GM18502 (cell line): ENCODE data around the gene RAB36.

ENCODE experiments used
- ATAC-seq: cut with Tn5 transposase; IDR thresholded peaks from one replicate; pipeline ENCODE4 v1.9.1; 2021; ENCODE audit warnings: mild to moderate bottlenecking; ENCODE audit not compliant: unreplicated experiment, poor library complexity

Gene RAB36

DNA sequence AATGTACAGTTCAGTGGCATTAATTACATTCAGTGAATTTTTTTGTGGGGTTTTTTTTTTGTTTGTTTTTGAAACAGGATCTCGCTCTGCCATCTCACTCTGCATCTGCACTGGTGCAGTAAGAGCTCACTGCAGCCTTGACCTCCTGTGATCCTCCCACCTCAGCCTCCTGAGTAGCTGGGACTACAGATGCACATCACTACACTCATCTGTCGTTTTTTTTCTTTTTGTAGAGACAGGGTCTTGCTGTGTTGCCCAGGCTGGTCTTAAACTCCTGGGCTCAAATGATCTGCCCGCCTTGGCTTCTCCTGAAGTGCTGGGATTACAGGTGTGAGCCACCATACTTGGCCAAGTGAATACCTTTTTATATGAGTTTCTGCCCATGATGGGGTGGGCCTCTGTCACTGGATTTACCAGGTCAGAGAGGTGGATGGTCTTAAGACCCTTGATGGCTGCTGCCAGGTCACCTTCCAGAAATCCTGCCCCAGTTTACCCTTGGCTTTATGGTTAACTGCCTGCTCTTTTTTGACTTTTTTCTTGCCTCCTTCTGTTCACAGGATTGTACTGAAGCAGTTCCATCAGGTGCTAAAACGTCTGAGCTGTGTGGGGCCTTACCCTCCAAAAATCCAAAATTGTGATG is 57.7 kb downstream of the RAB36 start:
- ATAC-seq = no peak

DNA sequence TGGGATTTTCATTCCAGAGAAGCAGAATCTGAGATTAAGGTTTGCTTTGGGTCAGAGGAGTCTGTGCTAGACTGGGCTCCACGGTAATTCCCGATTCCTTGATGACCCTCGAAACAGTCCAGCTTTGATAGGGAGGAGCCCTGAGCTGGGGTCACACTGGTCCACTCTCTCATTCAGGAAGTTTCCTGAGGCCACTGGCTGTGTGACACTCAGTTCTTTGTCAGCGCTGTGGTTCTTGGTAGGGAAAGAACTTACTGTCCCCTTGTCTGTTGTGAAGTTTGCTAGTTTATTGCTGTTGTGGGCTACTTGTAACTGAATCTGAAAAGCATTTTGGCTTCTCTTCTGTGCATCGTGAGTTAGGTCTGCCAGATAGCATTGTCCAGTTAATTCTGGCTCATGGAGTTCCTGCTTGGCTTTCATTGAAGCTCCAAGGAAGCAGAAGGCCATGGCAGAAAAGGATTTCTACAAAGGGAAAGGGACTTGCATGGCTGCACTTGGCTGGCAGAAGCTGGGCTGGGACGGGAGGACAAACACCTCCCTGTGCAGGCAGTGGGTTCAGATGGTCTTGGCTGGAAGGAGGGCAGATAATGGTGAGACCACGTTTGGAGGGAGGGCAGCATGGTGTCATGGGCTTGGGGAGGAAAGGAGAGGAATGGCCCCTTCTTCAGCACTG is 58.3 kb downstream of the RAB36 start:
- no peak for ATAC-seq

DNA sequence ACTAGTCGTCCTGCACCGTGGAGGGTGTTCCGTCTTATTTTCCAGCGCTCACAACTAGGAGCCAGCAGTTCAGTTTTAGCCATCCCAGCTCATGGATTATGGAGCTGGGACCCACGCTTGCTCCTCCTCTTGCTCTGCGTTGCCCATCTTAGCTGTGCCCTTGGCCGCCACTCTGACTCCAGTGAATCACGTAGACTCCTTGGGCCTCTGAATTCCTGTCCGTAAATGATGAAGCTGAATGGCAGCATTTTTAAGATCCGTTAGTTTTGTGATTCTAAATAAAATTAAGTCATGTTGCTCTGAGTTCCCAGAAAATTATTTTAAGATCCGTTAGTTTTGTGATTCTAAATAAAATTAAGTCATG is 58.8 kb downstream of the RAB36 start:
- no peak for ATAC-seq

DNA sequence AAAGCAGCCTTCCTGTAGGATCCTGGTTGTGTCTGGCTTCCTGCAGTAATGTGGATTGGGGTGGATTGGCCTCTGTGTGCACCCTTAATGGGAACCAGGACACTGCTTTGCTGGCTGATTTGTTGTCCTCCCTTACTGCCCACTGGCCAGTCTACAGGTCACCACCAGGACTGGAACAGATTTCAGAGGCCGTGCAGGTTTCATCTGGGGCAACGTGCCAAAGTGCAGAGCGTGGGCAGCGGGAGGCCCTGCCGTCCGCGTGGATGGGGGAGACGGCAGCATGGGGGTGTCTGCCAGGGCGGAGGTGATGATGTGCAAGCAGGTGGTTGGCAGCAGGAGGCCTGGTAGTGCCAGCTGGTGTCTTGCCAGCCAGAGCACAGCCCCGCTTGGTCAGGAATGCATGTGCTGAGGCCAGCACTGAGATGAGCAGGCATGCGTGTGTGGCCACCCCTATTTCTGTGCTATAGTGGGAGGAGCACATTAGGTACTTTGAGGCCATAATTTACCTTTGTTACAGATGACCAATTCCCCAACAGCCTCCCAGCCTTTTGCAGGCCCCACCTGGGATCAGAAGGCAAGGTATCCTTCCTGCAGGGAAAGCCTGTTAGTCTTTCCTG is 59.4 kb downstream of the RAB36 start:
- ATAC-seq = no peak

DNA sequence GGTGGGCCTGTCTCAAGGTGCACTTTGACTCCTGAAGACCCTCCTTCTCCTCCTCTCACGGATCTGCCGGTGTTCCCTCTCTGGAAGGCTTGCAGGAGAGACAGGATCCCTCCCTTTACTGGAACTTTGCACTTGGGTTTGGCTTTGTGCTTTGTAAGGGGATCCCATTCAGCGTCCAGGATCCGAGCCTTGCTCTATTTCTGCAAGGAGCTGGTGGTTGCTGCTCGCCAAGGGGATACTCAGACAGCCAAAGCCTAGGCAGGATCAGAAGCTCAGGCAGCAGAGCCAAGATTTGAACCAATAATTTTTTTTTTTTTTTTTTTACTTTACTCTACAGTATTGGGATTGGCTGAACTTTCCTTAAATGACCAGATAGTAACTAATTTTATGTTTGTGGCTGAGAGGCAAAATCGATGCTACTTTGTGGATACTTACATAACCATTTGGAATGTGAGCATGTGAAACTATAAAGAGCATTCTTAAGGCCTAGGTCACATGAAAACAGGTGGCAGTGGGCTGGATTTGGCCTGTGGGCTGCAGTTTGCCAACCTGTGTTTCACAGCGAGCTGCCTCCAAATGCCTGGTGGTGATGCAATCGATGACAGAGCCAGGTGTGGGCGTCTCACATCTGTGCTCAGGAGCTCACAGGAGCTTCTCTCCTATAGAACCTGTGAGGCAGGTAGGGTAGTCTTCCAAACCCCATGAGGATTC is 60.2 kb downstream of the RAB36 start:
- no peak for ATAC-seq

DNA sequence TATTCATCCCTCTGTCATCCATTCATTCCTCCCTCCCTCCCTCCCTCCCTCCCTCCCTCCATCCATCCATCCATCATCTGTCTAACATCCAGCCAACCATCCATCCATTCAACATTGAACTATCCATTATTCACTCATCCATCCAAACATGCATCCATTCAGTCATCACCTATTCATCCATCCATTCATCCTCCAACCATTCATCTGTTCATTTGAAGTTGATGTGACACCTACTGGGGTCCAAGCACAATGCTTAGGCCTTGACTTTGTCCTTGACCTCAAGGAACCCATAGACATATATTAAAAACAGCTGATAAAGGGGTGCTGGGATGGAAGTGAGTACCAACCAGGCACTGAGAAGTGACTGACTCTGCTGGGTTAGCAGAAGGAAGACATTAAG is 61.6 kb downstream of the RAB36 start:
- ATAC-seq = no peak

DNA sequence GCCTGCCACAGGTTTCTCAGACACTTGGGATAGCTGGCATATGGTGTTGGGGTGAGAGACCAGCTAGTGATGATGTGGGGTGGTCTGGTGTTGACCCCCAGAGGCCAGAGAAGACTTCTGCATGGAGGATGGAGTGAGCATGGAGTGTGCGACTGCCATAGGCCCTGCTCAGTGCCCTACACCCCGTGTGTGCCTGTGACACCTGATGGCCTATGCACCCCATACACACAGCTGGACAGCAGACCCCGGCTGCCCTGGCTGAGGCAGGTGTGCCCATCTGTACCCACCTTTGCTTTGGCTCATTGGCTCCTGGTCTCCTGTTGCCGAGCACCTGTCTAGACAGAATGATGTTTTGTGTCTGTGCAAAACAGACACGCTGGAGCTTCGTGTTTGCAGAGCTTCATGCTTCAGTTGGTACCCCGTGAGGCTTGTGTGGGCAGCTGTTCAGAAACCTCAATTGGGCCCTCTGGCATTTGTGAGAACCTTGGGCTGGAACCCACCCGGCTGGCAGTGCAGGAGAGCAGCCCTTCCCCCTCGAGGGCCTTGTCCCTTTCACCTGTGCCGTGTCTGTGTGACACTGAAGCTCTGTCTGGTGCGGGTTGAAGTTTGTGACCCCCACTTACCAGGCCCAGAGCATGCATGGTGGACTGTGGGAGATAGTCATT is 62.6 kb downstream of the RAB36 start:
- ATAC-seq = no peak

DNA sequence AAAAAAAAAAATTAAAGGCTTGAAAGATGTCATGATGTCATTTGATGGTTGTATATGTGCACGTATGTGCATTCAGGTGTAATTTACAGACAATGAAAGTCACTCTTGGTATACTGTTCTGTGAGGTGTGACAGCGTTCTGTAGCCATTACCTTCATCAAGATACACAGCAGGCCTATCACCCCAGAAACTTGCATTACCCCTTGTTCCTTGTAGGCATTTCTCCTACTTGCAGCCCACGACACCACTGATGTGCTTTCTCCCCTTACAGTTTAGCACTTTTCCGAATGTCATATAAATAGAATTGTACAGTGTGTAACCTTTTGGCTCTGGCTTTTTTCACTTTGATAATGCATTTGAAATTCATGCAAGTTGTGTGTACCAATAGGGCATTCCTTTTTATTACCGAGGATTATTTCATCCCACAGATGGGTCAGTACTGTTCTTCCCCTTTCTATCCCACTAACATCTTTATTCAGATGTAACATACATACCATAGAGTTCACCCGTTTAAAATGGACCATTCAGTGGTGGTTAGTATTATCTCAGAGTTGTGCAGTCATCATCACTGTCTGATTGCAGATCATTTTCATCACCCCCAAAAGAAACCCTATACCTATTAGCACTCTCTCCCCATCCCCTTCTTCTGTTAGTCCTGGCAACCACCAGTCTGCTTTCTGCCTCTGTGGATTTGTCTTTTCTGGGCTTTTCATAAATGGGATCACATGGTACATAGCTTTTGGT is 65.3 kb downstream of the RAB36 start:
- no peak for ATAC-seq

DNA sequence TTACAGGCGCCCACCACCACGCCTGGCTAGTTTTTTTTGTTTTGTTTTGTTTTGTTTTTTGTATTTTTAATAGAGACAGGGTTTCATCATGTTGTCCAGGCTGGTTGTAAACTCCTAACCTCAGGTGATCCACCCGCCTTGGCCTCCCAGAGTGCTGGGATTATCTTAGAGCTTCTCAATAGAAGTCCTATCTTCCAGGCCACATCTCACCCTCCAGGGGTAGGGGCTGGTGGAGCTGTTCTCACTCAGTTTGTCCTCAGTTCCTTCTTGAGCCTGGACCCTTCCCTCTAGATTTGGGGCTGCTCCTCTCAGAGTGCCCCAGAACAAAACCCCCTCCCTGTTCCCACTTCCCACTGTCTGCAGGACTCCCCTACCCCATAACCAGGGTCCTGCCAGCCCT is 66.3 kb downstream of the RAB36 start:
- ATAC-seq = no peak

DNA sequence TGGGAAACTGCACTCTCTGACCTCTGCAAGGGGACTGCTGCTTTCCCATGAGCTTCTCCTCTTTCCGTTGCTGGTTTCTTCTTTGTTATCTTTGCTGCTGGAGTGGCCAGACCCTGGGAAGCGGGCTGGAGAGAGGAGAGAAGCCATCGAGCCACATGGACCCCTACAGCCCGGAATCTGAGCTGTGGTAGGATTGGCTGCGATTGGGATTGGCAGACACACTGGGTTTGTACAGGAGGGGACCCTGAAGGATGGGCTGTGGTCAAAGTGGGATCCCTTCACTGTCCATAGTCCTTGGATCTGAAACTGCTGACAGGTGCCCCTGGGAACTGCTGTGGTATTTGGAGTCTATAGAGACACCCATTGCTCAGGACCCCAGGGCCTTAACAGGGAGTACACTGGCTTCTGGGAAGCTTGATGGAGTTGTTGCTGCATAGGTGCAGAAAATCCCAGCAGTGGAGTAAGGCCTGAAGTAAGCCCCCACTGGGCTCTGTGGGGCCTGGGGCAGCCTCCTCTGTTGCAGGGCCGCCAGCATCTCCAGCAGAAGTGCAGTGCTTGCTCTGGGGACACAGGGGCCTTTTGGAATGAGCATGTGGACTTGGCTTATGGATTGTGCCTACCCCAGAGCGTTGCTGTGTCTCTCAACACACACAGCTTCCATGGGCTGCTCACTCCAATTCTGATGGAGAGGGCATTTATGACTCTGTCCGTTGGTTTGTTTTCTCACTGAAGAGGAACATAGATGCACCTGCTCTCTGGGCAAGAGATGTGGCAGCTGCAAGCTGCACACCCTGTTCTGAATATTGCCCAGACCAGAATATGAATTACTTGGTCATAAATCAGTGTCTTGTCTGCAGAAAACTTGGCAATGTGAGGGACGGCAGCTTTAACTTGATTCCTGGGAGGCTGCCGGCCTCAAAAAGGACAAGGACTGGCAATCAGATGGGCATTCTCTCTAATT is 67.1 kb downstream of the RAB36 start:
- ATAC-seq = no peak

DNA sequence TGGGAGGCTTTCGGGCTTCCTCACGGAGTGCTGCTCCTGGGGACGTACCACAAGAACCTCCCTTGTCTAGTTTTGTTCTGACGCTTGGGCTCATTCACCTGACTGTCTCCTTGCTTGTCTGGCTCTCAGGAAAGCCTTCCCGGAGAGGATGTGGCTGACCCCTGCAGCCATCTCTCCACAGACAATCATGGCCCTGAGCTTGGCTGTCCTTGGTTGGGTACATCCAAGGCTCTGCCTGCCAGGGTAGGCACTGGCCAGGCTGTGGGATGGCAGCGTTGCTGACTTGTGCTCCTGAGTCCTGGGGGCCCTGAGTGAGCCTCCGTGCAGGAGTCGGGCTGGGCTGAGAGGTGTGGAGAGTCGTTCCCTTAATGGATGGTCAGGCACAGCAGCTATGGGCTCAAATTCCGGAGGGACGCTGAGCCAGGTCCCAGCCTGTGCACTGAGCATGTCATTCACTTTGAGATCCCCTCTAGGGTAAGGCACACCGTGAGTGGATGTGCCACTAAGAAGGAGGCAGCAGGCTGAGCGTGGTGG is 67.8 kb downstream of the RAB36 start:
- no peak for ATAC-seq

DNA sequence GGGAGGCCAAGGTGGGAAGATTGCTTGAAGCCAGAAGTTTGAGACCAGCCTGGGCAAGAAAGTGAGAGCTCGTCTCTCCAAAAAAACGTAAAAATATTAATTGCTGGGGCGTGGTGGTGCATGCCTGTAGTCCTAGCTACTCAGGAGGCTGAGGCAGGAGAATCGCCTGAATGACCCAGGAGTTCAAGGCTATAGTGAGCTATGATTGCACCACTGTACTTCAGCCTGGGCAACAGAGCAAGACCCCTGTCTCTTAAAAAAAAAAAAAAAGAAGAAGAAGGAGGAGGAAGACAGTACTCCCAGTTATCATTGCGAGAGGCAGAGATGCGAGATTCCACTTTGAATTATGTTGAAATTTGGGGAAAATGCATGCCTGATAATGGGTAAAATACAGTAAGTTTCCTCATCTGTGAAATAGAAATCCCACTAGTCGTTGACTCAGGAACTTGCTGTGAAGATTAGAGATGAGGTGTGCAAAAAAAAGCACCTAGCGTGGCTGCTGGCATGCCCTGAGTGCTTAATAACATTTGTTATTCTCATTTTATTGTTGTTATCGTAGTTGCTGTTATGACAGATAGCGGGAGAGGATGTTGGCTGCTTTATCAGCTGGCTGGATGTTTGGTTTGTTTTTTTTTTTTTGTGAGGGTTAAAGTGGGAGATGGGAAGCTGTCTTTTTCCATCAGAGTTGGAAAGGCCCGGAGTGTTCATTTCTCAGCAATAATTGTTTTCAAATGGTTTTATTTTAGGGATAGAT is 68.5 kb downstream of the RAB36 start:
- ATAC-seq = no peak
